Endodermal cell (in vitro differentiated cells): ENCODE data around the gene LGR4. TPM values are rescaled to one million over a fixed set of nuclear protein-coding genes. Genes with fewer than 3 reads are reported as not detected.

Source experiments
- DNase-seq: peaks from one replicate; pipeline ENCODE4 v3.0.0-alpha.2; 2017
- H3K27ac ChIP-seq: 2 replicates; pipeline ENCODE4 v1.5.1; 2013; ENCODE audit warnings: mild to moderate bottlenecking, low read depth, low read length, moderate library complexity
- H3K27me3 ChIP-seq: 2 replicates; pipeline ENCODE4 v1.6.1; 2013; ENCODE audit warnings: mild to moderate bottlenecking, low read length, moderate library complexity; ENCODE audit not compliant: insufficient read depth, control insufficient read depth, poor library complexity, severe bottlenecking
- H3K36me3 ChIP-seq: 2 replicates; pipeline ENCODE4 v1.7.0; 2013; ENCODE audit warnings: mild to moderate bottlenecking, low read length, moderate library complexity; ENCODE audit not compliant: control insufficient read depth, insufficient read depth
- H3K4me1 ChIP-seq: one replicate; pipeline ENCODE4 v1.7.0; 2013; ENCODE audit warnings: low read length; ENCODE audit not compliant: control insufficient read depth, insufficient read depth
- H3K4me3 ChIP-seq: 2 replicates; pipeline ENCODE4 v1.5.1; 2013; ENCODE audit warnings: mild to moderate bottlenecking, low read length, moderate library complexity
- H3K9ac ChIP-seq: 2 replicates; pipeline ENCODE4 v1.6.1; 2013; ENCODE audit warnings: mild to moderate bottlenecking, low read length, moderate library complexity; ENCODE audit not compliant: poor library complexity, severe bottlenecking; ENCODE audit errors: extremely low read depth
- H3K9me3 ChIP-seq: 2 replicates; pipeline ENCODE4 v1.6.1; 2013; ENCODE audit warnings: mild to moderate bottlenecking, low read length, moderate library complexity; ENCODE audit not compliant: control insufficient read depth
- H3K27ac Mint-ChIP-seq: 2 replicates; pipeline ENCODE4 v1.8.0; 2020; ENCODE audit warnings: mixed read lengths
- H3K27me3 Mint-ChIP-seq: 2 replicates; pipeline ENCODE4 v1.8.0; 2021; ENCODE audit warnings: mild to moderate bottlenecking, mixed read lengths; ENCODE audit not compliant: insufficient read depth
- H3K36me3 Mint-ChIP-seq: 2 replicates; pipeline ENCODE4 v1.8.0; 2020; ENCODE audit warnings: low read depth, mixed read lengths
- H3K4me1 Mint-ChIP-seq: 2 replicates; pipeline ENCODE4 v1.8.0; 2020; ENCODE audit warnings: mixed read lengths
- H3K4me3 Mint-ChIP-seq: 2 replicates; pipeline ENCODE4 v1.8.0; 2020; ENCODE audit warnings: mild to moderate bottlenecking, moderate library complexity, mixed read lengths
- H3K9me3 Mint-ChIP-seq: 2 replicates; pipeline ENCODE4 v1.8.0; 2020; ENCODE audit warnings: mild to moderate bottlenecking, mixed read lengths
- WGBS, 2 experiments: methylation state at CpG; one replicate each; pipeline versions ENCODE4 v1.1.5 to v1.1.7; 2013; ENCODE audit warnings: missing lambda C conversion rate in 2 of 2, mixed read lengths in 1 of 2; ENCODE audit not compliant: insufficient coverage in 1 of 2, insufficient read length in 1 of 2; 5-methylcytosine and 5-hydroxymethylcytosine counted together
- total RNA-seq, 2 donors: library from RNA; stranded (reverse); fragmentation: NEBNext Ultra II Directional in 1 of 2; extraction: Animal tissue kit (Norgen Biotek cat#: 25700) in 1 of 2; gene quantifications; 2 replicates in 1 of 2; 3 replicates in 1 of 2; pipeline ENCODE4 v1.2.1, GENCODE V29; 2021
- TF ChIP-seq, protein P1 (sequence below): fragments of 200-600 bp; sonication (generic); conservative IDR thresholded peaks from 2 replicates; pipeline ENCODE4 v1.5.0; 2021; ENCODE audit warnings: antibody characterized with exemption, mild to moderate bottlenecking

LGR4 gene
- total RNA-seq, 2 donors from 2014 or later: 73.7 to 75.6 TPM

DNA sequence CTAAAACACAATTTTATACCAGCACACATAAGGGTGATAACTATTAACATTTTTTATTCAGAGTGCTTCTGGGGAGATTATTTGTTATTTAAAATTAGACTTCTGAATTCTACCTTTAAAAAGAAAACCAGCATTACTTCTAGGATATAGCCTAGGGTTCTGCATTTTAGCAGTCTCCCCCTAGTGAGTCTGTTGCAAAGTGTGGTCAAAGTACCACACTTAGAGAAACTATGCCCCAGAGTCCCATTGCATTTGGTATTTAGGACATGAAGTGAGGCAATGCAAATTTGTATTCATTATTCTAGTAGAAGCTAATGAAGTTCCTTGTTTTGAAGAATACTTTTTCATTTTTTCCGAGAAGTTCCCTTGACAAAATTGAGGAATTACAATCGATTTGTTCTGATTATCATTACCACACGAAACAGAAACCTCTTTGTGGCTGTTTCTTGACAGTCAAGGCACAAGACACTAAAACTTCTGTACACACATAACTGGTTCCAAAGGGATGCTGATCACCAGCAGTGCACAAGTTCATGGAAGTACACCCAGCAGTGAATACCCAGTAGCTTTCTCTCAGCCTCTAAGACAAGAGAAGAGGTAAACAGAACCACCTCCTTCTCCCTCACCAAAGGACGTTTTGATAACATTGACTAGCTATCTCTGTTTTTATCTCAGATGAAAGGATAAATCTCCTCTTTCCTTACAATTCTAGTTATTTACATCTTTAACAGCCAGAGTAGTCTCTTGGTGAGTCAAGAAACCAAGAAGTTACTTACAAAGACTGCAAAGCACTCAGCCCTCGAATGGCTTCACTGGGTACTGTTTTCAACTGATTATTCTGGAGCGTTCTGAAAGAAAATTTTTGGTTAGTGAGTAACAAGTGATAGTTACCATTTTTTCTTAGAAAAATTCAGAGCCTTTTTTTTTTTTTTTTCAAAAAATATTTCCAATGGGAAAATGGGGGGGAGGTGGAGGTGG is 82.0 kb downstream of the LGR4 start:
- 69 to 88% methylated on average over 3 to 6 of the region's 6 CpGs for WGBS, 2 experiments
- TF ChIP-seq, protein P1, sequence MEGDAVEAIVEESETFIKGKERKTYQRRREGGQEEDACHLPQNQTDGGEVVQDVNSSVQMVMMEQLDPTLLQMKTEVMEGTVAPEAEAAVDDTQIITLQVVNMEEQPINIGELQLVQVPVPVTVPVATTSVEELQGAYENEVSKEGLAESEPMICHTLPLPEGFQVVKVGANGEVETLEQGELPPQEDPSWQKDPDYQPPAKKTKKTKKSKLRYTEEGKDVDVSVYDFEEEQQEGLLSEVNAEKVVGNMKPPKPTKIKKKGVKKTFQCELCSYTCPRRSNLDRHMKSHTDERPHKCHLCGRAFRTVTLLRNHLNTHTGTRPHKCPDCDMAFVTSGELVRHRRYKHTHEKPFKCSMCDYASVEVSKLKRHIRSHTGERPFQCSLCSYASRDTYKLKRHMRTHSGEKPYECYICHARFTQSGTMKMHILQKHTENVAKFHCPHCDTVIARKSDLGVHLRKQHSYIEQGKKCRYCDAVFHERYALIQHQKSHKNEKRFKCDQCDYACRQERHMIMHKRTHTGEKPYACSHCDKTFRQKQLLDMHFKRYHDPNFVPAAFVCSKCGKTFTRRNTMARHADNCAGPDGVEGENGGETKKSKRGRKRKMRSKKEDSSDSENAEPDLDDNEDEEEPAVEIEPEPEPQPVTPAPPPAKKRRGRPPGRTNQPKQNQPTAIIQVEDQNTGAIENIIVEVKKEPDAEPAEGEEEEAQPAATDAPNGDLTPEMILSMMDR: peak; percentile 74
- no peaks in the 10 kb centered on the region for H3K9me3 Mint-ChIP-seq
- peak overlapping the region; percentile 78 for H3K27ac Mint-ChIP-seq
- peaks cover 31% of the 10 kb centered on the region for H3K4me1 ChIP-seq
- peaks cover 9% of the 10 kb centered on the region for H3K36me3 Mint-ChIP-seq
- peaks cover 37% of the 10 kb centered on the region for H3K36me3 ChIP-seq
- DNase-seq: no peak
- H3K9me3 ChIP-seq: no peaks in the 10 kb centered on the region
- H3K27me3 Mint-ChIP-seq: no peaks in the 10 kb centered on the region
- H3K27ac ChIP-seq: no peak overlapping the region
- H3K27me3 ChIP-seq: no peaks in the 10 kb centered on the region
- no peak overlapping the region for H3K9ac ChIP-seq
- H3K4me1 Mint-ChIP-seq: peaks cover 84% of the 10 kb centered on the region
- H3K4me3 Mint-ChIP-seq: peak overlapping the region; percentile 22
- H3K4me3 ChIP-seq: peak overlapping the region; percentile 53

DNA sequence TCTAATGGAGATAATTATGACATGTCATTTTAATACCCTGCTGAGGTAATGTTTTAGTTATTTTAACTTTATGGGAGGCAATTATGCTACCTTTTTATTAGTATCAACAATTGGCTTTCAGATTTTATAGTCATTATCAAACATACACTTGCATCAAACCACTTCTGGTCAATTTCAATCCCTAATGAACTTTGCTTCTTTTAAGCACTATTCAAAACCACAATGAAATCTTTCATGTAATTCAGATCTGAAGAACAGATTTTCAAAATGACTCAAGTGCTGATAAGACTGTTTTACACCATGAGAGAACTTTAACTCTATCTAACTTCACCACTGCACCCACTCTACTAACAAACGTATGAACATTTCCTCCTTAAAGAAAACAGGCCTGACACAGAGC is 83.7 kb downstream of the LGR4 start:
- Histone ChIP-seq H3K9ac (no peak overlapping the region), H3K9me3 (no peaks in the 10 kb centered on the region), H3K4me3 (no peak overlapping the region), H3K27me3 (no peaks in the 10 kb centered on the region), H3K27ac (no peak overlapping the region), H3K4me1 (peaks cover 26% of the 10 kb centered on the region), H3K36me3 (peaks cover 55% of the 10 kb centered on the region)
- Mint-ChIP-seq H3K27ac (no peak overlapping the region), H3K27me3 (no peaks in the 10 kb centered on the region), H3K36me3 (peaks cover 22% of the 10 kb centered on the region), H3K4me1 (peaks cover 69% of the 10 kb centered on the region), H3K9me3 (no peaks in the 10 kb centered on the region), H3K4me3 (no peak overlapping the region)
- no peak for DNase-seq
- WGBS, 2 experiments: 100% methylated on average over 1 of the region's 1 CpG; no CpG with 5 or more reads in 1 of the 2 experiments
- TF ChIP-seq, protein P1: no peak

DNA sequence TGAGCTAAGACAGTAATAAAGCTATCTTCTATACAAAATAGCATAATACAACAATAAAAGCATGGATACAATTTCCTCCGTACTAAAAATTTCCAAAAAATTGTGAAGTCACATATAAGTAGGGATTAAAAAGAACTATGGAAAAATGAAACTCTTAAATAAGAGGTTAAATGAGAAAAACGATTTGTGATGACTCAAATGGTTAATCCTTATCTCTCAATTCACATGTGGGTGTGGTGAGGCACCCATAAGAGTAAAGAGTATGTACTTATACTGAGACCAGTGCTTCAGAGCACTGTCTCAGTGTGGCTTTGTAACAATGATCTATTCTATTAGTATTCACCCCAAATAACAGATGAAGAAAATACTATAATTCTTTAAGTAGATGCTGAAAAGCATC is 84.6 kb downstream of the LGR4 start:
- H3K36me3 ChIP-seq: peaks cover 63% of the 10 kb centered on the region
- 29 to 80% methylated on average over 1 of the region's 2 CpGs for WGBS, 2 experiments
- no peaks in the 10 kb centered on the region for H3K9me3 ChIP-seq
- Mint-ChIP-seq H3K4me1 (peaks cover 63% of the 10 kb centered on the region), H3K27ac (no peak overlapping the region), H3K36me3 (peaks cover 30% of the 10 kb centered on the region), H3K9me3 (no peaks in the 10 kb centered on the region), H3K4me3 (no peak overlapping the region), H3K27me3 (no peaks in the 10 kb centered on the region)
- H3K27me3 ChIP-seq: no peaks in the 10 kb centered on the region
- peaks cover 26% of the 10 kb centered on the region for H3K4me1 ChIP-seq
- no peak overlapping the region for H3K9ac ChIP-seq
- H3K27ac ChIP-seq: no peak overlapping the region
- no peak for DNase-seq
- TF ChIP-seq, protein P1: no peak
- H3K4me3 ChIP-seq: no peak overlapping the region
